Naive thymus-derived CD4-positive, alpha-beta T cell (primary cell): ENCODE results near the gene GADD45GIP1. TPM values are rescaled to one million over a fixed set of nuclear protein-coding genes. Genes with fewer than 3 reads are reported as not detected.
A peak's percentile ranks its signal among the peaks of the same experiment; 100 is the strongest.

Experiments used
- ATAC-seq: fragments of 150-1000 bp; cut with Tn5 transposase; 2 replicates; pipeline ENCODE4 v1.10.0; 2021; ENCODE audit warnings: mild to moderate bottlenecking, moderate library complexity
- CTCF ChIA-PET: fragments of 350-600 bp; sonication (Branson Sonifier 250); formaldehyde crosslinking; loops from one replicate; lab custom pipeline; 2021; ENCODE audit warnings: antibody characterized with exemption; lab: Charles Lee
- POLR2A ChIA-PET: fragments of 350-600 bp; sonication (Branson Sonifier 250); formaldehyde crosslinking; loops from one replicate; lab custom pipeline; 2021; ENCODE audit warnings: antibody characterized with exemption, inconsistent platforms; lab: Charles Lee
- DNase-seq, 9 donors: peaks; one replicate each; pipeline versions ENCODE4 v3.0.0 to v3.0.0-alpha.2; 2020 to 2022; ENCODE audit warnings: mixed read lengths in 1 of 9
- H3K27ac ChIP-seq: one replicate; pipeline ENCODE4 v1.7.0; 2013; ENCODE audit warnings: mild to moderate bottlenecking, low read depth, low read length, moderate library complexity
- H3K27me3 ChIP-seq, 2 donors: one replicate each; pipeline ENCODE4 v1.7.0; 2013; ENCODE audit warnings: low read length in 2 of 2, mild to moderate bottlenecking in 2 of 2, moderate library complexity in 2 of 2; ENCODE audit not compliant: control insufficient read depth in 2 of 2, insufficient read depth in 2 of 2
- H3K36me3 ChIP-seq, 3 experiments: 1 replicate in 2 of 3; 2 replicates in 1 of 3; pipeline ENCODE4 v1.7.0; 2013; ENCODE audit warnings: low read length in 3 of 3, mild to moderate bottlenecking in 3 of 3, moderate library complexity in 1 of 3; ENCODE audit not compliant: insufficient read depth in 3 of 3, control insufficient read depth in 2 of 3
- H3K4me1 ChIP-seq, 2 donors: one replicate each; pipeline ENCODE4 v1.7.0; 2013; ENCODE audit warnings: low read length in 2 of 2, mild to moderate bottlenecking in 2 of 2, moderate library complexity in 1 of 2; ENCODE audit not compliant: control insufficient read depth in 2 of 2, insufficient read depth in 2 of 2
- H3K4me3 ChIP-seq: 2 replicates; pipeline ENCODE4 v1.7.0; 2013; ENCODE audit warnings: mild to moderate bottlenecking, low read length
- H3K9me3 ChIP-seq, 3 experiments: 1 replicate in 2 of 3; 2 replicates in 1 of 3; pipeline ENCODE4 v1.7.0; 2013; ENCODE audit warnings: low read length in 3 of 3; ENCODE audit not compliant: control insufficient read depth in 2 of 3
- H3K27ac Mint-ChIP-seq, 9 donors: one replicate each; pipeline ENCODE4 v1.8.0; 2020 to 2022; ENCODE audit warnings: mixed read lengths in 9 of 9, mild to moderate bottlenecking in 8 of 9, moderate library complexity in 5 of 9, inconsistent platforms in 2 of 9
- H3K27me3 Mint-ChIP-seq, 5 donors: one replicate each; pipeline ENCODE4 v1.8.0; 2021 to 2022; ENCODE audit warnings: mixed read lengths in 5 of 5, mild to moderate bottlenecking in 1 of 5
- H3K36me3 Mint-ChIP-seq, 5 donors: one replicate each; pipeline ENCODE4 v1.8.0; 2020 to 2022; ENCODE audit warnings: mixed read lengths in 5 of 5, mild to moderate bottlenecking in 3 of 5, inconsistent platforms in 1 of 5
- H3K4me1 Mint-ChIP-seq, 7 donors: one replicate each; pipeline ENCODE4 v1.8.0; 2020 to 2022; ENCODE audit warnings: mixed read lengths in 7 of 7, mild to moderate bottlenecking in 3 of 7, inconsistent platforms in 1 of 7
- H3K4me3 Mint-ChIP-seq, 10 donors: one replicate each; pipeline ENCODE4 v1.8.0; 2020 to 2022; ENCODE audit warnings: mild to moderate bottlenecking in 10 of 10, mixed read lengths in 10 of 10, moderate library complexity in 6 of 10, inconsistent platforms in 2 of 10
- H3K9me3 Mint-ChIP-seq, 11 donors: one replicate each; pipeline ENCODE4 v1.8.0; 2020 to 2022; ENCODE audit warnings: mixed read lengths in 11 of 11, mild to moderate bottlenecking in 4 of 11, inconsistent platforms in 1 of 11, moderate library complexity in 1 of 11
- intact Hi-C, 2 donors: fragments of 100-400 bp; cut with micrococcal nuclease; formaldehyde crosslinking; loops; one replicate each; pipeline ENCODE4 v1.15.1; 2023
- polyA plus RNA-seq, 2 donors: library from polyadenylated mRNA; unstranded; fragments of 300-500 nt; fragmentation: Illumina TruSeq; gene quantifications; one replicate each; pipeline ENCODE4 v1.2.3, GENCODE V29; 2021
- total RNA-seq, 6 experiments: library from RNA in 5 of 6; stranded (reverse) in 5 of 6; gene quantifications; 1 replicate in 5 of 6; 2 replicates in 1 of 6; pipeline ENCODE4 v1.2.3 and lab custom pipeline; 2021 to 2026

Gene GADD45GIP1
- total and polyA plus RNA-seq, 7 experiments from 2014 or later = 8.5 to 60.3 (median 14.2) TPM

DNA sequence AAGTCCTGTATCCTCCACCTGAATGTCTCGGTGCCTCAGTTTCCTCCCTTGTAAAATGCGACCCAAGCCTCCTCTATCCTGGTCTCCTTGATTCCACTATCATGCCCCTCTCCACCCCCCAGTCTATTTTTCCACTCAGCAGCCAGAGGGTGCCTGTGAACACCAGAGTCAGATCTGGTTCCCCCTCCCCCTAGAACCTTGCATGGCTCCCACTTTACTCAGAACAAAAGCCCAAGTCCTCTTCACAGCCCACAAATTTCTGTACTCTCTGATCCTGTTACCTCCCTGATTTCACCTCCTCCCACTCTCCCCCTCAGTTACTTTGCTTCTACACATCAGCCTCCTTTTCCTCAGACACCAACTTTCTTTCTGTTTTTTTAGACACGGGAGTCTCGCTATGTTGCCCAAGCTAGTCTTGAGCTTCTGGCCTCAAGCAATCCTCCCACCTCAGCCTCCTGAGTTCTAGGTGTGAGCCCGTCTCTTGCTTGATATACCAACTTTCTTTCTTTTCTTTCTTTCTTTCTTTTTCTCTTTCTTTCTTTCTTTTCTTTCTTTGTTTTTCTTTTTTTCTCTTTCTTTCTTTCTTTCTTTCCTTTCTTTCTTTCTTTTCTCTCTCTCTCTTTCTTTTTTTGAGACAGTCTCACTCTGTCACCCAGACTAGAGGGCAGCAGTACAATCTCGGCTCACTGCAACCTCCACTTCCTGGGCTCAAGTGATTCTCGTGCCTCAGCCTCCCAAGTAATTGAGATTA lies 13.2 kb upstream of the GADD45GIP1 start:
- intact Hi-C loops = no loop called here
- no peaks in the 10 kb centered on the region for H3K36me3 ChIP-seq
- DNase-seq (no peak), ATAC-seq (no peak)
- H3K27ac Mint-ChIP-seq = no peak overlapping the region
- H3K4me1 ChIP-seq = peaks cover 0 to 3% of the 10 kb centered on the region in 2 donors
- H3K4me3 ChIP-seq = no peak overlapping the region
- ChIA-PET POLR2A (no interaction called here), CTCF (interaction anchor here (1.5 kb wide), 1 partner anchor 15 kb away, joined by 6 read pairs; no protein-coding TSS in a partner anchor)
- no peaks in the 10 kb centered on the region for H3K9me3 Mint-ChIP-seq
- no peaks in the 10 kb centered on the region for H3K9me3 ChIP-seq
- peaks cover 0 to 6% (median 3%) of the 10 kb centered on the region in 7 donors for H3K4me1 Mint-ChIP-seq
- no peaks in the 10 kb centered on the region for H3K36me3 Mint-ChIP-seq
- H3K27me3 Mint-ChIP-seq = peaks cover 0 to 2% (median 0%) of the 10 kb centered on the region in 5 donors
- no peak overlapping the region for H3K27ac ChIP-seq
- H3K27me3 ChIP-seq = no peaks in the 10 kb centered on the region
- H3K4me3 Mint-ChIP-seq = no peak overlapping the region

DNA sequence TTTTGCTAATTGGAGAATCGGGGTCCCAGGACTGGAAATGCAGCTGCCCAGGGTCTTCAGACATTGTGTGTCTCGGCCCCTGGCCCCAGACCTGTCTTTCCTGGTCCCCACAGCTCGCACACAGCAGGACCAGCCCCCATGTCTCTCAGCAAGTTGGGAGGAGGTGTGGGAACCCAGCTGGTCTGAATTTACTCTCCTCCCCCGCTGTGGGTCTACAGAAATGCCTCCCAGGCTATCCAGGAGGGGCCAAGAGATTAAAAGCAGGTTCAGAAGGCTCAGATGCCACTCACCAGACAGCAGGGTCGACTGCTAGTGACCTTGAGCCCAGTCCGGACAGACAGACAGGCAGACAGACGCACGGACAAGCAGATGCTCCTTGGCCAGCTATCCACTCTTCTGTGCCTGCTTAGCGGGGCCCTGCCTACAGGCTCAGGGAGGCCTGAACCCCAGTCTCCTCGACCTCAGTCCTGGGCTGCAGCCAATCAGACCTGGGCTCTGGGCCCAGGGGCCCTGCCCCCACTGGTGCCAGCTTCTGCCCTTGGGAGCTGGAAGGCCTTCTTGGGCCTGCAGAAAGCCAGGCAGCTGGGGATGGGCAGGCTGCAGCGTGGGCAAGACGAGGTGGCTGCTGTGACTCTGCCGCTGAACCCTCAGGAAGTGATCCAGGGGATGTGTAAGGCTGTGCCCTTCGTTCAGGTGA lies 12.4 kb upstream of the GADD45GIP1 start, which contains the start of gene DAND5:
Gene DAND5, plus strand, starts transcription at position 285 of the 697 bp plus-strand sequence. Its CDS starts 85 bp downstream, at position 370.
- POLR2A ChIA-PET = no interaction called here
- no peaks in the 10 kb centered on the region for H3K36me3 Mint-ChIP-seq
- ATAC-seq (no peak), DNase-seq (no peak)
- H3K4me1 Mint-ChIP-seq = peaks cover 5 to 11% (median 8%) of the 10 kb centered on the region in 7 donors
- no peak within 1 kb of the TSS for H3K27ac Mint-ChIP-seq
- H3K9me3 Mint-ChIP-seq = no peaks in the 10 kb centered on the region
- Histone ChIP-seq H3K4me3 (no peak within 1 kb of the TSS), H3K27me3 (no peaks in the 10 kb centered on the region), H3K36me3 (no peaks in the 10 kb centered on the region), H3K4me1 (peaks cover 3 to 9% of the 10 kb centered on the region in 2 donors), H3K9me3 (no peaks in the 10 kb centered on the region), H3K27ac (no peak within 1 kb of the TSS)
- H3K4me3 Mint-ChIP-seq = no peak within 1 kb of the TSS
- intact Hi-C loops = no loop called here
- H3K27me3 Mint-ChIP-seq = peaks cover 0 to 2% (median 0%) of the 10 kb centered on the region in 5 donors
- CTCF ChIA-PET = interaction anchor here (0.6 to 1.5 kb wide), 3 partner anchors 14 to 210 kb away, joined by 3 to 6 read pairs (median 3); no protein-coding TSS in a partner anchor

DNA sequence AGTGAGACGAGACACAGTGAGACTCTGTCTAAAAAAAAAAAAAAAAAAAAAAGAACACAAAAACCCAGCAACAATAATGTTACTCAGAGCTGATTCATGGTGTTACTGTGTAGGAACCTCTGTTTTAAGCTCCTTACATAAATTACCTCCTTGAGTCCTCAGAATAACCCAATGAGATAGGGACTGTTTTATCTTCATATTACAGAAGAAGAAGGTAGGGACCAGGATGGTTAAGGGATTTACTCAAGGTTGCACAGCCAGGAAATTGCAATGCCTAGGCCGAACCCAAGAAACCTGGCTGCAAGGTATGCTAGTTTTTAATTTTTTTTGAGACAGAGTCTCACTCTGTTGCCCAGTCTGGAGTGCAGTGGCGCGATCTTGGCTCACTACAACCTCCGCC lies 10.9 kb upstream of the GADD45GIP1 start:
- Histone ChIP-seq H3K27ac (no peak overlapping the region), H3K4me3 (no peak overlapping the region), H3K9me3 (no peaks in the 10 kb centered on the region), H3K4me1 (peaks cover 3 to 9% of the 10 kb centered on the region in 2 donors), H3K36me3 (no peaks in the 10 kb centered on the region), H3K27me3 (no peaks in the 10 kb centered on the region)
- no peaks in the 10 kb centered on the region for H3K27me3 Mint-ChIP-seq
- H3K4me3 Mint-ChIP-seq = no peak overlapping the region
- CTCF ChIA-PET = interaction anchor here (0.6 to 1.7 kb wide), 9 partner anchors 9 to 465 kb away, joined by 3 to 9 read pairs (median 3); no protein-coding TSS in a partner anchor
- H3K9me3 Mint-ChIP-seq = no peaks in the 10 kb centered on the region
- H3K27ac Mint-ChIP-seq = no peak overlapping the region
- intact Hi-C loops = no loop called here
- no peak for ATAC-seq
- H3K4me1 Mint-ChIP-seq = peaks cover 5 to 11% (median 8%) of the 10 kb centered on the region in 7 donors
- no peak for DNase-seq
- no peaks in the 10 kb centered on the region for H3K36me3 Mint-ChIP-seq
- POLR2A ChIA-PET = interaction anchor here (0.7 to 1.1 kb wide), 3 partner anchors 11 to 15 kb away, joined by 3 read pairs; no protein-coding TSS in a partner anchor

DNA sequence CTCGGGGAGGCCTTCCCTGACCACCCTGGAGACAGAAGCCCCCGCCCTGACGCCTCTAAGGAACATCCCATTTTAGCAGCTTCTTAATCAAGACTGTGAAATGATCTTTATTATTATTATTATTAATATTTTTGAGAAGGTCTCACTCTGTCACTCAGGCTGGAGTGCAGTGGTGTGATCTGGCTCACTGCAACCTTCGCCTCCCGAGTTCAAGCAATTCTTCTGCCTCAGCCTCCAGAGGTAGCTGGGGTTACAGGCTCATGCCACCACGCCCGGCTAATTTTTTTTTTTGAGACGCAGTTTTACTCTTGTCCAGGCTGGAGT lies 8.8 kb upstream of the GADD45GIP1 start:
- Histone ChIP-seq H3K27me3 (no peaks in the 10 kb centered on the region), H3K4me1 (peaks cover 3 to 9% of the 10 kb centered on the region in 2 donors), H3K9me3 (no peaks in the 10 kb centered on the region), H3K4me3 (no peak overlapping the region), H3K27ac (no peak overlapping the region), H3K36me3 (no peaks in the 10 kb centered on the region)
- H3K4me3 Mint-ChIP-seq = peak overlapping the region; percentile 49 to 88 (median 71)
- H3K36me3 Mint-ChIP-seq = no peaks in the 10 kb centered on the region
- peaks cover 5 to 11% (median 8%) of the 10 kb centered on the region in 7 donors for H3K4me1 Mint-ChIP-seq
- H3K27ac Mint-ChIP-seq = peak overlapping the region in 4 of 9 donors; percentile 29 to 69 (median 36)
- H3K9me3 Mint-ChIP-seq = no peaks in the 10 kb centered on the region
- ATAC-seq (no peak), DNase-seq (no peak)
- no peaks in the 10 kb centered on the region for H3K27me3 Mint-ChIP-seq
- intact Hi-C loops = loop anchor here (1.0 kb wide), 7 partner anchors 8 to 128 kb away; partner anchors contain the start of genes CALR (in 1 of the 2), GADD45GIP1 (in 1 of the 2) and RAD23A (in 1 of the 2)
- POLR2A ChIA-PET = interaction anchor here (0.7 to 1.8 kb wide), 12 partner anchors 9 to 187 kb away, joined by 3 to 7 read pairs (median 4); partner anchors contain the start of genes CALR, DNASE2, FARSA and GADD45GIP1
- CTCF ChIA-PET = interaction anchor here (0.6 to 2.5 kb wide), 30 partner anchors 10 to 396 kb away, joined by 3 to 42 read pairs (median 5); partner anchors contain the start of genes CALR, DNASE2, GCDH and KLF1

DNA sequence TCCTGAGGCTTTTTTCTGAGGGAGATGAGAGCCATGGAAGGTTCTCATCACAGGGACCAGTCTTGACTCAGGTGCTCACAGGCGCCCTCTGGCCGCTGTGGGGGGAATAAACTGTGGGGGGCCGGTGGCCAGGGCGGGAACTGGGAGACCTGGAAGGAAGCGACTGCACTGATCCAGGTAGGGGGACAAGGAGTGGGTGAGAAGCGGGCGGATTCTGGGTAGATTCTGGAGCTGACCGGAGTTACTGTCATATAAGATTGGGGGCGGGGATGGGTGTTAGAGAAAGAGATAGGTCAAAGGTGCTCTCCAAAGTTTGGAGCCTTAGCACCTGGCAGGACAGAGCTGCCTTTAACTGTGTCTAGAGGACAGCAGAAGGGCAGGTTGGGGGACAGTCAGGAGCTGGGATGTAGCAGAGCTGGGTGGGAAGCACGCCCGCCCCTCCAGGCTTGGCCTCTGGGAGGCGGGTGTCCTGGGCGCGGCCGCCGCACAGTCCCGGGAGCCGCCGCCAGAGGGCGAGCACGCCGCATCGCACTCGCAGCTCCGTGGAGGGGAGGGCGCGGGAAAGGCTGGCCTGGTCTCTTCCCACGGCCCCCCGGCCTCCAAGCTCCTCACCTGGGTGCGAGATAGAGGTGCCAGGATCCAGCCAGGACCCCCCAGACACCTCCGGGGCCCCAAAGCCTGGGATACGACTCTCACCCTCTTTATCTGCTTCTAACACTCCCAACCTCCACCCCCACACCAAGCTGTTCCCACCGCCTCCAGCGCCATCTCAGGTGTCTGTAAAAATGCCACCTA lies 8.2 kb upstream of the GADD45GIP1 start:
- peaks cover 5 to 11% (median 7%) of the 10 kb centered on the region in 7 donors for H3K4me1 Mint-ChIP-seq
- Histone ChIP-seq H3K9me3 (no peaks in the 10 kb centered on the region), H3K36me3 (no peaks in the 10 kb centered on the region), H3K4me1 (peaks cover 3 to 9% of the 10 kb centered on the region in 2 donors), H3K27me3 (no peaks in the 10 kb centered on the region), H3K27ac (peak overlapping the region; percentile 21), H3K4me3 (peak overlapping the region; percentile 87)
- peak overlapping the region in 8 of 9 donors; percentile 10 to 86 (median 54) for H3K27ac Mint-ChIP-seq
- no peaks in the 10 kb centered on the region for H3K9me3 Mint-ChIP-seq
- no peaks in the 10 kb centered on the region for H3K27me3 Mint-ChIP-seq
- intact Hi-C loops = loop anchor here (1.0 kb wide), 7 partner anchors 8 to 128 kb away; partner anchors contain the start of genes CALR (in 1 of the 2), GADD45GIP1 (in 1 of the 2) and RAD23A (in 1 of the 2)
- peak; percentile 57 to 91 (median 78) for DNase-seq
- ATAC-seq = peak; percentile 98
- CTCF ChIA-PET = interaction anchor here (0.6 to 2.5 kb wide), 32 partner anchors 9 to 396 kb away, joined by 3 to 42 read pairs (median 4); partner anchors contain the start of genes CALR, DNASE2, GCDH and KLF1
- H3K36me3 Mint-ChIP-seq = no peaks in the 10 kb centered on the region
- peak overlapping the region; percentile 78 to 92 (median 88) for H3K4me3 Mint-ChIP-seq
- POLR2A ChIA-PET = interaction anchor here (0.7 to 1.8 kb wide), 14 partner anchors 8 to 188 kb away, joined by 3 to 7 read pairs (median 4); partner anchors contain the start of genes CALR, DNASE2, FARSA and GADD45GIP1
